Colonic mucosa (tissue), 4 donors: ENCODE measurements around the gene GMPPA. TPM values are rescaled to one million over a fixed set of nuclear protein-coding genes. Genes with fewer than 3 reads are reported as not detected.

Experiments
- DNase-seq: peaks from one replicate; pipeline ENCODE4 v3.0.0-alpha.2; 2020
- H3K27ac ChIP-seq: fragments of 200-600 bp; one replicate; pipeline ENCODE4 v1.8.0; 2021
- H3K27me3 ChIP-seq: fragments of 200-600 bp; one replicate; pipeline ENCODE4 v1.8.0; 2021
- H3K36me3 ChIP-seq: fragments of 200-600 bp; one replicate; pipeline ENCODE4 v1.8.0; 2021
- H3K4me1 ChIP-seq: fragments of 200-600 bp; one replicate; pipeline ENCODE4 v1.8.0; 2021; ENCODE audit warnings: mild to moderate bottlenecking
- H3K4me3 ChIP-seq: fragments of 200-600 bp; one replicate; pipeline ENCODE4 v1.8.0; 2021
- H3K9ac ChIP-seq, 2 donors: one replicate each; pipeline ENCODE4 v1.7.0; 2013; ENCODE audit warnings: control low read depth in 2 of 2, low read depth in 2 of 2, low read length in 2 of 2
- H3K9me3 ChIP-seq: fragments of 200-600 bp; one replicate; pipeline ENCODE4 v1.8.0; 2021
- intact Hi-C: fragments of 100-400 bp; cut with DNase I; formaldehyde crosslinking; loops from one replicate; pipeline ENCODE4 v1.14.1; 2022
- total RNA-seq, 2 donors: library from RNA; stranded (reverse); fragmentation: NEBNext Ultra II Directional in 1 of 2; extraction: Animal tissue kit (Norgen Biotek cat#: 25700) in 1 of 2; gene quantifications; one replicate each; pipeline ENCODE4 v1.2.1, GENCODE V29; 2021
- TF ChIP-seq, protein P1 (sequence below): fragments of 200-600 bp; IDR thresholded peaks from one replicate; pipeline ENCODE4 v1.8.0; 2022; ENCODE audit warnings: antibody characterized with exemption, mild to moderate bottlenecking
- donor health status: healthy.
- donor health status: DM: no; HTN: no; CAD: no.
- donor health status: DM: no; HTN: no; CAD: no.

Gene GMPPA
- total RNA-seq, 2 donors from 2014 or later: 49.7 to 86.1 TPM

- H3K27me3 ChIP-seq: peaks cover 13% of the 10 kb centered on the region
- intact Hi-C loops: no loop called here
- no peak overlapping the region for H3K9ac ChIP-seq
- TF ChIP-seq, protein P1, sequence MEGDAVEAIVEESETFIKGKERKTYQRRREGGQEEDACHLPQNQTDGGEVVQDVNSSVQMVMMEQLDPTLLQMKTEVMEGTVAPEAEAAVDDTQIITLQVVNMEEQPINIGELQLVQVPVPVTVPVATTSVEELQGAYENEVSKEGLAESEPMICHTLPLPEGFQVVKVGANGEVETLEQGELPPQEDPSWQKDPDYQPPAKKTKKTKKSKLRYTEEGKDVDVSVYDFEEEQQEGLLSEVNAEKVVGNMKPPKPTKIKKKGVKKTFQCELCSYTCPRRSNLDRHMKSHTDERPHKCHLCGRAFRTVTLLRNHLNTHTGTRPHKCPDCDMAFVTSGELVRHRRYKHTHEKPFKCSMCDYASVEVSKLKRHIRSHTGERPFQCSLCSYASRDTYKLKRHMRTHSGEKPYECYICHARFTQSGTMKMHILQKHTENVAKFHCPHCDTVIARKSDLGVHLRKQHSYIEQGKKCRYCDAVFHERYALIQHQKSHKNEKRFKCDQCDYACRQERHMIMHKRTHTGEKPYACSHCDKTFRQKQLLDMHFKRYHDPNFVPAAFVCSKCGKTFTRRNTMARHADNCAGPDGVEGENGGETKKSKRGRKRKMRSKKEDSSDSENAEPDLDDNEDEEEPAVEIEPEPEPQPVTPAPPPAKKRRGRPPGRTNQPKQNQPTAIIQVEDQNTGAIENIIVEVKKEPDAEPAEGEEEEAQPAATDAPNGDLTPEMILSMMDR: no peak
- H3K4me3 ChIP-seq: no peak overlapping the region
- no peaks in the 10 kb centered on the region for H3K4me1 ChIP-seq
- DNase-seq: no peak
- H3K9me3 ChIP-seq: no peaks in the 10 kb centered on the region
- no peak overlapping the region for H3K27ac ChIP-seq
- no peaks in the 10 kb centered on the region for H3K36me3 ChIP-seq
Observed at GRCh38 chr2:219490186-219490585, 8.5 kb upstream of the GMPPA start.

DNA sequence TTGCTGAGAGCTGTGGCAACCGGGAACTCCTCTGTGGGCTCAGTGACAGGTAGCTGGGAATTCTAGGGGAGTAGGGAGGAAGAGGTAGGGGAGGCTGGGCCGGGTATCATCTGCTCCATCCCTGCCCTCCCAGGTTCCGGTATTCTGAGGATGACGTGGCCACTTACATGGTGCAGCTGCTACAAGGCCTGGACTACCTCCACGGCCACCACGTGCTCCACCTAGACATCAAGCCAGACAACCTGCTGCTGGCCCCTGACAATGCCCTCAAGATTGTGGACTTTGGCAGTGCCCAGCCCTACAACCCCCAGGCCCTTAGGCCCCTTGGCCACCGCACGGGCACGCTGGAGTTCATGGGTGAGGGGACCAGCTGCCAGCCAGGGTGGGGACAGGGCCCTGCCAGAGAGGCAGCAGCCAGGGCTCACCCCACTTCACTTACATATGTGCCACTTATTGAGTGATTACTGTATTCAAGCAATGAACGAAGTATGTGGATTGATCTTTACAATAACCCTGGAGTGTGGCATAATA, 8.0 kb upstream of the GMPPA start:
- no peak for DNase-seq
- H3K27me3 ChIP-seq: peaks cover 14% of the 10 kb centered on the region
- no peaks in the 10 kb centered on the region for H3K9me3 ChIP-seq
- no peaks in the 10 kb centered on the region for H3K4me1 ChIP-seq
- H3K27ac ChIP-seq: no peak overlapping the region
- H3K4me3 ChIP-seq: no peak overlapping the region
- TF ChIP-seq, protein P1: no peak
- no peaks in the 10 kb centered on the region for H3K36me3 ChIP-seq
- intact Hi-C loops: no loop called here
- H3K9ac ChIP-seq: no peak overlapping the region

DNA sequence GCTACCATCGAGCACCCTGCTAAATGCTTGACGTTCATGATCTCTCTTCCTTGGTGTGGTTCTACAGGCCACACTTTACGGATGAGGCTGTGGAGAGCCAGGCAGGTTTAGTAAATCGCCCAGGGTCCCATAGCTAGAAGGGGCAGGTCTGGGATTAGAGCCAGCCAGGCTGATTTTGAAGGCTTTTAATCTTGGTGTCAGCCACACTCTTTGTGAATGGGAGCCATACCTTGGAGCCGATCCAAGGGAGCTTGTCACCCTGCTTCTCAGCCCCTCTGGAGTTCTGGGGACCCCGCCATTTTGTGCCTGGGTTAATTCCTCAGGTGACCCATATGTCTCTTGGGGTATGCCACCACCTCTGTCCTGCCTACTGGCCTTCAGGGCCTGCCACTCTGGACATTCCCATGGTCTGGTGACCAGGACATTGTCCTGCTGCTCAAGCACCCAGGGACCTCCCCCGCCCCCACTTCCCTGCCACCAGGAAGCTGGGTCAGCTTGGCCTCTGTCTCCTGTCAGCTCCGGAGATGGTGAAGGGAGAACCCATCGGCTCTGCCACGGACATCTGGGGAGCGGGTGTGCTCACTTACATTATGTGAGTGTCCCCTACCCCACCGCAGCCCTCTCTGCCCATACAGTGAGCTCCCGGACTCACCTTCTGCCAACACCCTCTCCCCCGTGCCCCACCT, 7.3 kb upstream of the GMPPA start:
- H3K4me1 ChIP-seq: no peaks in the 10 kb centered on the region
- DNase-seq: no peak
- TF ChIP-seq, protein P1: no peak
- H3K9me3 ChIP-seq: no peaks in the 10 kb centered on the region
- peaks cover 21% of the 10 kb centered on the region for H3K27me3 ChIP-seq
- intact Hi-C loops: no loop called here
- H3K36me3 ChIP-seq: no peaks in the 10 kb centered on the region
- no peak overlapping the region for H3K4me3 ChIP-seq
- H3K9ac ChIP-seq: no peak overlapping the region
- H3K27ac ChIP-seq: no peak overlapping the region

DNA sequence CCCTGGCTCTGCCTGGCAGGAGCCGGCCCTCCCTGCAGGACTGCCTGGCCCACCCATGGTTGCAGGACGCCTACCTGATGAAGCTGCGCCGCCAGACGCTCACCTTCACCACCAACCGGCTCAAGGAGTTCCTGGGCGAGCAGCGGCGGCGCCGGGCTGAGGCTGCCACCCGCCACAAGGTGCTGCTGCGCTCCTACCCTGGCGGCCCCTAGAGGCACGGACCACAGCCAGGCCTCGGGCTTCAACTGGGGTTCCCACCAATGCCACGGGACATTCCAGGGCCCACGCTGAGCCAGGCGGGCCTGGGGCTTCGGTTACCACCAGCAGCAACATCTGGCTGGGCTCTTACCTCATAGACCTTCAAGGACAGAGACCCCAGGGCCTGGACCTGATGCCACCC, 6.1 kb upstream of the GMPPA start:
- Histone ChIP-seq H3K36me3 (no peaks in the 10 kb centered on the region), H3K9me3 (no peaks in the 10 kb centered on the region), H3K9ac (no peak overlapping the region), H3K27me3 (peaks cover 27% of the 10 kb centered on the region), H3K27ac (no peak overlapping the region), H3K4me3 (no peak overlapping the region), H3K4me1 (no peaks in the 10 kb centered on the region)
- intact Hi-C loops: no loop called here
- no peak for DNase-seq
- TF ChIP-seq, protein P1: no peak

DNA sequence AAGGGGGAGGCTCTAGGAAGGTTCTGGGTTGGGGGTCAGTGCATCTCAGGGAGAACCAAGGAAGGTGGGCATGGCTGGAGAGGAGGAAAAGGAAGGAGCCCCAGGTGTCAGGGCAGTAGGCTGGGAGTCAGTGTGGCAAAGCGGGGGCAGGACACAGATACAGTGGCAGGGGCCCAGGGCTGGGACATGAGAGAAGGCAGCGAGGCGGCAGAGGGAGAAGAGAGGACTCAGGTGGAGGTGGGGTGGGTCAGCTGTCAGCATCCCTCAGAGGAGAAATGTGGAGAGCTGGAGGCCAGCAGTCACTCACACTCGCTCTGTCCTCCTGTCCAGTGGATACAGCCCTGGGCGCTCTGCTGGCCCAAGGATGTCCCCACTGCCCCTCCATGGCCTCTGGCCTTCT, 5.6 kb upstream of the GMPPA start:
- peaks cover 27% of the 10 kb centered on the region for H3K27me3 ChIP-seq
- TF ChIP-seq, protein P1: no peak
- no peak for DNase-seq
- intact Hi-C loops: no loop called here
- H3K9me3 ChIP-seq: no peaks in the 10 kb centered on the region
- H3K36me3 ChIP-seq: no peaks in the 10 kb centered on the region
- no peaks in the 10 kb centered on the region for H3K4me1 ChIP-seq
- no peak overlapping the region for H3K9ac ChIP-seq
- H3K27ac ChIP-seq: no peak overlapping the region
- no peak overlapping the region for H3K4me3 ChIP-seq
